Fibroblast of gingiva (primary cell): ENCODE measurements around the gene HTT.
"Not testable (repeated sequence)": the region's sequence is repeated elsewhere in the genome, so short reads cannot be mapped to it uniquely, and the experiment has no call there.

Experiments used
- DNase-seq: peaks from one replicate; pipeline ENCODE4 v3.0.0-alpha.2; 2011; ENCODE audit warnings: low read depth

The HTT gene

GRCh38 chr4:3046162-3046561 is 28.3 kb upstream of the HTT start:
- DNase-seq, result no peak

GRCh38 chr4:3046623-3047022 is 27.9 kb upstream of the HTT start:
- no peak for DNase-seq

GRCh38 chr4:3047464-3048286 is 26.8 kb upstream of the HTT start:
- peak; percentile 26 for DNase-seq

- not testable (repeated sequence) for DNase-seq
These were observed 23.2 kb upstream of the HTT start for GRCh38 chr4:3051141-3051897.

GRCh38 chr4:3054169-3054759 is 20.2 kb upstream of the HTT start:
- DNase-seq, result no peak

DNA sequence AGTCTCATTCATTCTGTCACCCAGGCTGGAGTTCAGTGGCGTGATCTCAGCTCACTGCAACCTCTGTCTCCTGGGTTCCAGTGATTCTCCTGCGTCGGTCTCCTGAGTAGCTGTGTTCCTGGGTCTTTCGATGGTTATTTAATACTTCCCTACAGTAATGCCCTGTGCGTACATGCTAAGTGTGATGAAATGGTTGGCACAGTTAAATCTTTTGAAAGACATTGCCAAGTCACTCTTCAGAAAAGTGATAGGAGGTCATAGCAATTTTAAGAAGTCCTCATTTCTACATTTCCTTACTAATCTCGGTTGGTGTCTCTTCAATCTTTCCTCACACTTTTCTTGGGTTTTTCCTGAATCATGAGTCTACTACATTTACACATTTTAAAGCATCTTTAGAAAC is 14.5 kb upstream of the HTT start:
- no peak for DNase-seq

DNA sequence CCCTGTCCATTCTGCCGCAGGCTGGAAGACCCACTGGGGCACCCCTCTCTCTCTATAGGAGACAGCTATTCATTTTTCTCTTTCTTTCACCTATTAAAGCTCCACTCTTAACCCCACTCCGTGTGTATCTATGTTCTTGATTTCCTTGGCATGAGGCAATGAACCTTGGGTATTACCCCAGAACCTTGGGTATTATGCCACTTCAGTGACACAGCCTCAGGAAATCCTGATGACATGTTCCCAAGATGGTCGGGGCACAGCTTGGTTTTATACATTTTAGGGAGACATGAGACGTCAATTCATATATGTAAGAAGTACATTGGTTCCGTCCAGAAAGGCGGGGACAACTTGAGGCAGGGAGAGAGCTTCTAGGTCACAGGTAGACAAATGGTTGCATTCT is 13.5 kb upstream of the HTT start:
- DNase-seq, result no peak

GRCh38 chr4:3062471-3062870 is 12.0 kb upstream of the HTT start:
- no peak for DNase-seq

- DNase-seq, result no peak
These were observed 8.9 kb upstream of the HTT start for GRCh38 chr4:3065551-3065950.

DNA sequence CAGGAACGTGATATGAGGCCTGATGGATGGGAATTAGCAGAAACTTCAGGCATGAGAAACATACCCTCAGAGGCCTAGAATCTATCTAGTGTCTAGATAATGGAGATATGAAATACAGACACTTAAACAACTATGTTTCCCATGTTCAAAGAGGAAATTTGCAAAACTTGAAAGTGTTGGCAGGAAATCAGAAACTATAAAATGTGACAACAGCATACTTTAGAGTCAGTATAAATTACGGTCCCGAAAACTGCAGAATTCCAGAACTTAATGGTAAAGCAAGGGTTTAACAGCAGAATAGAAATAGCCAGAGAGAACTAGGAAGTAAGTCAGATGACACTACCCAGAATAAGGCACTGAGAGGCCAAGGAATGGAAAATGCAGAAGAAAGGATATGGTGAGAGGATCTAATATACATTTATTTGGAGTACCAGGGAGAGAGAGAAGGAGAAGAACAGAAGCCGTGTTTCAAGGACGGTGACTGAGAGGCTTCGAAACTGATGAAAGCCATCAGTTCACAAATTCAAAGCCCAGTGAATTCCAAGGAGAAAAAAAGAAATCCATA is 7.6 kb upstream of the HTT start:
- DNase-seq, result no peak

DNA sequence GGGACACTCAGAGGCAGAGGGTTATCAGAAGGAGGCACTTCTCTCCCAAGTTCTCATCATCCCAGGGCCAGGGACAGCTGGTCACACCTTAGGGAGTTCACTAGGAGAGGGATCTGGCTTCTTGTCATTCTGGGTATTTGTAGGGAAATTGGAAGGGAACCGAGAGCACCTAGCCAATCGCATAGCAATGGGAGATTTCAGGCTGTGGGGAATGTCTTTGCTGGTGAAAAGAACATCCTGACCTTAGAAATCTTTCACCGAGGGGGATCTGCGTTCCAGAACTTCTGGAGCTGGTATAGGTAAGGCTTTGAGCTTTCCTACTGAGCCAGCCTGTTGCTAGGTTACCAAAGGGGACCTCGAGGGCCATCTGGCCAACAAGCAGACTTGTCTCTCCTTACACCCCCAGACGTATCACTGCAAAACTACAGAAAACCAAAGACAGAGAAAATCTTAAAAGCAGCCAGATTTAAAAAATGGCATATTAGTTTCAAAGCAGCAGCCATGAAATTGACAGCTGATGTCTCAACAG is 6.9 kb upstream of the HTT start:
- no peak for DNase-seq

- DNase-seq, result no peak
These were observed 4.8 kb upstream of the HTT start for GRCh38 chr4:3069661-3070199.

GRCh38 chr4:3070709-3071500 is 3.6 kb upstream of the HTT start:
- no peak for DNase-seq

DNA sequence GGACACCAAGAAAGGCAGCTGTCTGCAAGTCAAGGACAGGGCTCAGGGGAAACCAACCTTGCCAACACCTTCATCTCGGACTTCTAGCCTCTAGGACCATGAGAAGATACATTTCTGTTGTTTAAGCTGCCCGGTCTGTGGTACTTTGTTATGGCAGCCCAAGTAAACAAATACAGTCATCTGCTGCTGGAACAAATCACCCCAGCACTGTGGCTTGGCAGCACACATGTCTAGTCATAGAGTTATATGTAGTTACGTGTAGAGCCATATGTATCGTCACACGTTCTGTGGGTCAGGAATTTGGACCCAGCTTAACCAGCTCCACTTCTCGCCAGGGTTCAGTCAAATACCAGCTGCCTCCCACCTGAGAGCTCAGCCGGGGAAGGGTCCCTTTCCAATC is 2.7 kb upstream of the HTT start:
- peak; percentile 43 for DNase-seq

- DNase-seq, result no peak
These were observed 1.1 kb upstream of the HTT start for GRCh38 chr4:3073158-3074077.

DNA sequence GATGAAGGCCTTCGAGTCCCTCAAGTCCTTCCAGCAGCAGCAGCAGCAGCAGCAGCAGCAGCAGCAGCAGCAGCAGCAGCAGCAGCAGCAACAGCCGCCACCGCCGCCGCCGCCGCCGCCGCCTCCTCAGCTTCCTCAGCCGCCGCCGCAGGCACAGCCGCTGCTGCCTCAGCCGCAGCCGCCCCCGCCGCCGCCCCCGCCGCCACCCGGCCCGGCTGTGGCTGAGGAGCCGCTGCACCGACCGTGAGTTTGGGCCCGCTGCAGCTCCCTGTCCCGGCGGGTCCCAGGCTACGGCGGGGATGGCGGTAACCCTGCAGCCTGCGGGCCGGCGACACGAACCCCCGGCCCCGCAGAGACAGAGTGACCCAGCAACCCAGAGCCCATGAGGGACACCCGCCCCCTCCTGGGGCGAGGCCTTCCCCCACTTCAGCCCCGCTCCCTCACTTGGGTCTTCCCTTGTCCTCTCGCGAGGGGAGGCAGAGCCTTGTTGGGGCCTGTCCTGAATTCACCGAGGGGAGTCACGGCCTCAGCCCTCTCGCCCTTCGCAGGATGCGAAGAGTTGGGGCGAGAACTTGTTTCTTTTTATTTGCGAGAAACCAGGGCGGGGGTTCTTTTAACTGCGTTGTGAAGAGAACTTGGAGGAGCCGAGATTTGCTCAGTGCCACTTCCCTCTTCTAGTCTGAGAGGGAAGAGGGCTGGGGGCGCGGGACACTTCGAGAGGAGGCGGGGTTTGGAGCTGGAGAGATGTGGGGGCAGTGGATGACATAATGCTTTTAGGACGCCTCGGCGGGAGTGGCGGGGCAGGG is 568 bp downstream of the HTT start:
- DNase-seq, result peak; percentile 34

- no peak for DNase-seq
These were observed 1.1 kb downstream of the HTT start for GRCh38 chr4:3075652-3075981.

GRCh38 chr4:3077796-3078195 is 3.3 kb downstream of the HTT start:
- DNase-seq, result no peak

DNA sequence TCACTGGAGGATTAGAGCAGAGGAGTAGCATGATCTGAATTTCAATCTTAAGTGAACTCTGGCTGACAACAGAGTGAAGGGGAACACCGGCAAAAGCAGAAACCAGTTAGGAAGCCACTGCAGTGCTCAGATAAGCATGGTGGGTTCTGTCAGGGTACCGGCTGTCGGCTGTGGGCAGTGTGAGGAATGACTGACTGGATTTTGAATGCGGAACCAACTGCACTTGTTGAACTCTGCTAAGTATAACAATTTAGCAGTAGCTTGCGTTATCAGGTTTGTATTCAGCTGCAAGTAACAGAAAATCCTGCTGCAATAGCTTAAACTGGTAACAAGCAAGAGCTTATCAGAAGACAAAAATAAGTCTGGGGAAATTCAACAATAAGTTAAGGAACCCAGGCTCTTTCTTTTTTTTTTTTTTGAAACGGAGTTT is 5.2 kb downstream of the HTT start:
- no peak for DNase-seq
